Liver (tissue), 9 donors: Measurements from ENCODE around the gene SLC6A3. TPM values are rescaled to one million over a fixed set of nuclear protein-coding genes. Genes with fewer than 3 reads are reported as not detected.

Experiments
- DNase-seq: peaks from one replicate; pipeline ENCODE4 v3.0.0-alpha.2; 2017; ENCODE audit warnings: low spot score
- H3K27ac ChIP-seq, 2 donors: one replicate each; pipeline ENCODE4 v1.7.0; 2013; ENCODE audit warnings: inconsistent platforms in 2 of 2, low read length in 2 of 2, control low read depth in 1 of 2, low read depth in 1 of 2, mild to moderate bottlenecking in 1 of 2
- H3K27me3 ChIP-seq, 4 donors: one replicate each; pipeline versions ENCODE4 v1.6.1 to v1.7.0; 2013; ENCODE audit warnings: low read length in 3 of 4, inconsistent platforms in 1 of 4, mild to moderate bottlenecking in 1 of 4, moderate library complexity in 1 of 4; ENCODE audit not compliant: control insufficient read depth in 4 of 4, insufficient read depth in 4 of 4
- H3K36me3 ChIP-seq, 4 donors: one replicate each; pipeline versions ENCODE4 v1.6.1 to v1.7.0; 2013; ENCODE audit warnings: low read length in 3 of 4, mild to moderate bottlenecking in 3 of 4, low read depth in 1 of 4, moderate library complexity in 1 of 4; ENCODE audit not compliant: control insufficient read depth in 4 of 4, insufficient read depth in 3 of 4
- H3K4me1 ChIP-seq, 4 donors: one replicate each; pipeline versions ENCODE4 v1.6.1 to v1.7.0; 2013; ENCODE audit warnings: low read length in 3 of 4, mild to moderate bottlenecking in 3 of 4, moderate library complexity in 1 of 4; ENCODE audit not compliant: control insufficient read depth in 4 of 4, insufficient read depth in 4 of 4
- H3K4me3 ChIP-seq, 3 donors: one replicate each; pipeline versions ENCODE4 v1.6.1 to v1.7.0; 2013; ENCODE audit warnings: low read length in 3 of 3, control low read depth in 1 of 3, low read depth in 1 of 3, mild to moderate bottlenecking in 1 of 3
- H3K9ac ChIP-seq, 2 donors: one replicate each; pipeline ENCODE4 v1.7.0; 2013; ENCODE audit warnings: low read length in 2 of 2, mild to moderate bottlenecking in 2 of 2, moderate library complexity in 2 of 2, control low read depth in 1 of 2, low read depth in 1 of 2
- H3K9me3 ChIP-seq, 4 donors: one replicate each; pipeline versions ENCODE4 v1.6.1 to v1.7.0; 2013; ENCODE audit warnings: low read length in 3 of 4; ENCODE audit not compliant: control insufficient read depth in 4 of 4
- ATF3 ChIP-seq: IDR thresholded peaks from 2 replicates; pipeline ENCODE4 v1.6.1; 2016; ENCODE audit warnings: antibody characterized with exemption
- EGR1 ChIP-seq, 2 donors: IDR thresholded peaks; 2 replicates each; pipeline ENCODE4 v1.6.1; 2016 to 2018; ENCODE audit warnings: antibody characterized with exemption in 2 of 2, low read depth in 2 of 2
- FOXA1 ChIP-seq: IDR thresholded peaks from 2 replicates; pipeline ENCODE4 v1.6.1; 2016; ENCODE audit warnings: antibody characterized with exemption
- FOXA2 ChIP-seq: IDR thresholded peaks from 2 replicates; pipeline ENCODE4 v1.6.1; 2016; ENCODE audit warnings: antibody characterized with exemption
- GABPA ChIP-seq, 2 donors: IDR thresholded peaks in 1 of 2; conservative IDR thresholded peaks in 1 of 2; 2 replicates each; pipeline ENCODE4 v1.6.1; 2016; ENCODE audit warnings: antibody characterized with exemption in 2 of 2, mild to moderate bottlenecking in 1 of 2, moderate library complexity in 1 of 2
- HNF4G ChIP-seq: IDR thresholded peaks from 2 replicates; pipeline ENCODE4 v1.6.1; 2016; ENCODE audit warnings: antibody characterized with exemption
- MAX ChIP-seq: IDR thresholded peaks from 2 replicates; pipeline ENCODE4 v1.6.1; 2016; ENCODE audit warnings: antibody characterized with exemption
- RAD21 ChIP-seq, 2 donors: IDR thresholded peaks; 2 replicates each; pipeline ENCODE4 v1.6.1; 2016; ENCODE audit warnings: antibody characterized with exemption in 2 of 2, mild to moderate bottlenecking in 2 of 2
- REST ChIP-seq: IDR thresholded peaks from 2 replicates; pipeline ENCODE4 v1.6.1; 2016; ENCODE audit warnings: antibody characterized with exemption, mild to moderate bottlenecking
- RXRA ChIP-seq, 2 donors: IDR thresholded peaks; 2 replicates each; pipeline ENCODE4 v1.6.1; 2017 to 2018; ENCODE audit warnings: antibody characterized with exemption in 2 of 2, mild to moderate bottlenecking in 1 of 2
- TAF1 ChIP-seq: conservative IDR thresholded peaks from 2 replicates; pipeline ENCODE4 v1.6.1; 2016; ENCODE audit warnings: antibody characterized with exemption, mild to moderate bottlenecking
- ZBTB33 ChIP-seq: IDR thresholded peaks from 2 replicates; pipeline ENCODE4 v1.6.1; 2016; ENCODE audit warnings: antibody characterized with exemption
- WGBS: extraction: QIAGEN DNeasy Blood & Tissue Kit; methylation state at CpG from one replicate; pipeline ENCODE4 v1.1.7; 2013; 5-methylcytosine and 5-hydroxymethylcytosine counted together
- polyA plus RNA-seq, 2 donors: library from polyadenylated mRNA; stranded (reverse) in 1 of 2; unstranded in 1 of 2; fragments of 200-250 nt in 1 of 2; fragments of >200 nt in 1 of 2; fragmentation: Nextera tagmentation in 1 of 2; extraction: Ambion mirVana in 1 of 2; gene quantifications; one replicate each; pipeline versions ENCODE4 v1.2.1 to v1.2.3, GENCODE V29; 2013 to 2015
- total RNA-seq, 2 donors: library from RNA; depleted of rRNA; stranded (reverse); fragments of >200 nt; gene quantifications; one replicate each; pipeline ENCODE4 v1.2.3, GENCODE V29; 2014
- donor health status: healthy.
- donor health status: healthy.
- donor health status: healthy.
- donor health status: healthy.
- donor health status: healthy.

The SLC6A3 gene
- total and polyA plus RNA-seq, 4 donors, result not detected

GRCh38 chr5:1489754-1490153 is 44.5 kb upstream of the SLC6A3 start:
- peaks cover 0 to 4% (median 1%) of the 10 kb centered on the region in 4 donors for H3K36me3 ChIP-seq
- H3K9me3 ChIP-seq, result no peaks in the 10 kb centered on the region
- peaks cover 0 to 2% (median 0%) of the 10 kb centered on the region in 4 donors for H3K4me1 ChIP-seq
- H3K4me3 ChIP-seq, result no peak overlapping the region
- peak overlapping the region in 1 of 2 donors; percentile 7 for H3K27ac ChIP-seq
- TF ChIP-seq RAD21 (IDR thresholded peaks at IDR 0.05) (no peak), GABPA (IDR thresholded peaks at IDR 0.05 in 1 of 2, conservative IDR thresholded peaks at IDR 0.05 in 1 of 2) (no peak), MAX (no peak), ATF3 (no peak), HNF4G (no peak), TAF1 (no peak), EGR1 (IDR thresholded peaks at IDR 0.05; ENCODE audit: low read depth in 2 of 2) (no peak), FOXA2 (no peak), ZBTB33 (no peak), FOXA1 (no peak), REST (no peak)
- DNase-seq, result no peak
- H3K27me3 ChIP-seq, result no peaks in the 10 kb centered on the region
- WGBS, result 95% methylated on average over 18 of the region's 18 CpGs
- no peak overlapping the region for H3K9ac ChIP-seq

- 79% methylated on average over 14 of the region's 14 CpGs for WGBS
- TF ChIP-seq RAD21 (IDR thresholded peaks at IDR 0.05) (no peak), RXRA (IDR thresholded peaks at IDR 0.05) (no peak), FOXA2 (no peak), FOXA1 (no peak)
- Histone ChIP-seq H3K9ac (no peak overlapping the region), H3K9me3 (no peaks in the 10 kb centered on the region), H3K36me3 (peaks cover 0 to 4% (median 1%) of the 10 kb centered on the region in 4 donors), H3K27me3 (no peaks in the 10 kb centered on the region), H3K27ac (peak overlapping the region in 1 of 2 donors; percentile 7), H3K4me3 (no peak overlapping the region), H3K4me1 (peaks cover 0 to 2% (median 0%) of the 10 kb centered on the region in 4 donors)
- DNase-seq, result no peak
Observed at GRCh38 chr5:1488882-1489680, 43.8 kb upstream of the SLC6A3 start.
